Upper lobe of right lung (tissue), 1 donor: ENCODE results near the gene BMPR1A. TPM values are rescaled to one million over a fixed set of nuclear protein-coding genes. Genes with fewer than 3 reads are reported as not detected.

Experiments
- ATAC-seq: fragments of 200-7000 bp; cut with Tn5 transposase; one replicate; pipeline ENCODE4 v1.9.1; 2020; ENCODE audit warnings: mild to moderate bottlenecking, moderate library complexity
- DNase-seq: peaks from one replicate; pipeline ENCODE4 v3.0.0-alpha.2; 2020
- H3K27ac ChIP-seq: fragments of 200-600 bp; one replicate; pipeline ENCODE4 v1.8.0; 2022
- H3K27me3 ChIP-seq: fragments of 200-600 bp; one replicate; pipeline ENCODE4 v1.8.0; 2022; ENCODE audit warnings: mild to moderate bottlenecking
- H3K36me3 ChIP-seq: fragments of 200-600 bp; one replicate; pipeline ENCODE4 v1.8.0; 2022
- H3K4me1 ChIP-seq: fragments of 200-600 bp; one replicate; pipeline ENCODE4 v1.8.0; 2022
- H3K4me3 ChIP-seq: fragments of 200-600 bp; one replicate; pipeline ENCODE4 v1.8.0; 2022; ENCODE audit warnings: mild to moderate bottlenecking
- H3K9me3 ChIP-seq: fragments of 200-600 bp; one replicate; pipeline ENCODE4 v1.8.0; 2022
- intact Hi-C: fragments of 100-400 bp; cut with DNase I; formaldehyde crosslinking; loops from one replicate; pipeline ENCODE4 v1.11.0; 2022
- total RNA-seq: library from RNA; stranded (reverse); fragmentation: NEBNext Ultra II Directional; extraction: Animal tissue kit (Norgen Biotek cat#: 25700); gene quantifications from one replicate; pipeline ENCODE4 v1.2.1, GENCODE V29; 2021
- TF ChIP-seq, protein P1 (sequence below): fragments of 200-600 bp; IDR thresholded peaks from one replicate; pipeline ENCODE4 v1.8.0; 2022; ENCODE audit warnings: antibody characterized with exemption
- donor health status: DM: no; HTN: yes; CAD: no; lungs with severe emphysema.

The BMPR1A gene
- total RNA-seq, 1 donor from 2014 or later = 41.2 TPM

- Histone ChIP-seq H3K4me3 (no peak overlapping the region), H3K27me3 (peaks cover 6% of the 10 kb centered on the region), H3K9me3 (no peaks in the 10 kb centered on the region), H3K36me3 (no peaks in the 10 kb centered on the region), H3K27ac (no peak overlapping the region), H3K4me1 (peaks cover 5% of the 10 kb centered on the region)
- intact Hi-C loops = no loop called here
- DNase-seq (peak; percentile 67), ATAC-seq (no peak)
- TF ChIP-seq, protein P1, sequence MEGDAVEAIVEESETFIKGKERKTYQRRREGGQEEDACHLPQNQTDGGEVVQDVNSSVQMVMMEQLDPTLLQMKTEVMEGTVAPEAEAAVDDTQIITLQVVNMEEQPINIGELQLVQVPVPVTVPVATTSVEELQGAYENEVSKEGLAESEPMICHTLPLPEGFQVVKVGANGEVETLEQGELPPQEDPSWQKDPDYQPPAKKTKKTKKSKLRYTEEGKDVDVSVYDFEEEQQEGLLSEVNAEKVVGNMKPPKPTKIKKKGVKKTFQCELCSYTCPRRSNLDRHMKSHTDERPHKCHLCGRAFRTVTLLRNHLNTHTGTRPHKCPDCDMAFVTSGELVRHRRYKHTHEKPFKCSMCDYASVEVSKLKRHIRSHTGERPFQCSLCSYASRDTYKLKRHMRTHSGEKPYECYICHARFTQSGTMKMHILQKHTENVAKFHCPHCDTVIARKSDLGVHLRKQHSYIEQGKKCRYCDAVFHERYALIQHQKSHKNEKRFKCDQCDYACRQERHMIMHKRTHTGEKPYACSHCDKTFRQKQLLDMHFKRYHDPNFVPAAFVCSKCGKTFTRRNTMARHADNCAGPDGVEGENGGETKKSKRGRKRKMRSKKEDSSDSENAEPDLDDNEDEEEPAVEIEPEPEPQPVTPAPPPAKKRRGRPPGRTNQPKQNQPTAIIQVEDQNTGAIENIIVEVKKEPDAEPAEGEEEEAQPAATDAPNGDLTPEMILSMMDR = no peak
Observed at GRCh38 chr10:86753638-86754434, 2.6 kb upstream of the BMPR1A start.

GRCh38 chr10:86755454-86755739 is 1.0 kb upstream of the BMPR1A start:
- Histone ChIP-seq H3K9me3 (no peaks in the 10 kb centered on the region), H3K27ac (peak overlapping the region; percentile 92), H3K36me3 (no peaks in the 10 kb centered on the region), H3K4me1 (peaks cover 5% of the 10 kb centered on the region), H3K27me3 (peaks cover 12% of the 10 kb centered on the region), H3K4me3 (peak overlapping the region; percentile 59)
- ATAC-seq = no peak
- intact Hi-C loops = no loop called here
- no peak for DNase-seq
- TF ChIP-seq, protein P1 = no peak

- H3K9me3 ChIP-seq = no peaks in the 10 kb centered on the region
- TF ChIP-seq, protein P1 = no peak
- peak; percentile 94 for ATAC-seq
- H3K36me3 ChIP-seq = no peaks in the 10 kb centered on the region
- peaks cover 5% of the 10 kb centered on the region for H3K4me1 ChIP-seq
- intact Hi-C loops = no loop called here
- peaks cover 16% of the 10 kb centered on the region for H3K27me3 ChIP-seq
- H3K27ac ChIP-seq = peak overlapping the region; percentile 92
- DNase-seq = peak; percentile 89
- H3K4me3 ChIP-seq = peak overlapping the region; percentile 59
Observed at GRCh38 chr10:86755740-86756510, 494 bp upstream of the BMPR1A start.

DNA sequence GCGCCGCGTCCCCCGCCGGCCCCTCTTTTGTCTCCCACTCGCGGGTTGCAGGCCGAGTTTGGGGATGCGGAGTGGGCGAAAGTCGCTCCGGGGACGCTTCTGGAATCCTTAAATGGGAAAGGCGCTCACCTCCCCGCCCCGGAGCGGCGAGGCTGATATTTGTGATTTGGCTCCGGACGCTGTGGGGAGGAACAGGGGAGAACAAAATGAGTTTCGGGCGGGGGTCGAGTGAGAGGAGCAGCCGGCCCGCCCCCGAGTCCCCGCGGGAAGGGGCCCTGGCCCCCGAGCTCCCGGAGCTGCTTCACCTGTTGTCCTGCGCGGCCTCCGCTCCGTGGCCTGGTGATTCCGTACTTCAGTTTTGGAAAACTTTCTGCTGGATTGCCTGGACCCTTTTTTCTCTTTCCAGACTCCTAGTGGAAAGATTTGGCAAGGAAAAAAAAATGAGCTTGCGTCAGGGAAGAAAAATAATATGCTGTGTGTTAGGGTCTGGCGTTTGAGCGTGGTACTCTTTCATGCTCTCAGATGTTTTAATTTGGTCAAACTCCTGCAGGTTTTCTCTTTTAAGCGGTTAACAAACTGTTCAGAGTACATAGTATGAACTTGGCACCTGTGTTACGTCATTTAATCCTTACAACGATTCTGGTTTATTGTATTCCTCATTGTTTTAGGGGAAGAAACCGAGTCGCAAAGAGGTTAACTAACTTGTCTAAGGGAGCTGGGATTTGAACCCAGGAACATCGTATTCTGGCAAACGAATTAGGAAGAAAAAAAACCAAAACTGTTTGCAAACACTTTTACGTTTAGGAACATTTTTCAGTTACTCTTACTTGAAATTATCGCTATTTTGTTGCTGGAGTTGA is 924 bp downstream of the BMPR1A start:
- H3K9me3 ChIP-seq = no peaks in the 10 kb centered on the region

More for the DNA sequence above, 924 bp downstream of the BMPR1A start:
- H3K27me3 ChIP-seq = peaks cover 16% of the 10 kb centered on the region
- TF ChIP-seq, protein P1 = peak; percentile 23
- intact Hi-C loops = no loop called here
- H3K36me3 ChIP-seq = no peaks in the 10 kb centered on the region
- peak overlapping the region; percentile 87 for H3K27ac ChIP-seq
- DNase-seq (peak; percentile 68), ATAC-seq (no peak)
- H3K4me1 ChIP-seq = peaks cover 5% of the 10 kb centered on the region
- H3K4me3 ChIP-seq = peak overlapping the region; percentile 59
